Stimulated activated CD8-positive, alpha-beta memory T cell treated with anti-CD3 and anti-CD28 coated beads, Interleukin-2, amount 100 ng/mL, for 48 hours (primary cell): ENCODE results near the gene ITGB1BP1.

Experiments
- DNase-seq, 2 donors: peaks; one replicate each; pipeline ENCODE4 v3.0.0-alpha.2; 2020; ENCODE audit warnings: low read depth in 2 of 2

ITGB1BP1 gene, protein sequence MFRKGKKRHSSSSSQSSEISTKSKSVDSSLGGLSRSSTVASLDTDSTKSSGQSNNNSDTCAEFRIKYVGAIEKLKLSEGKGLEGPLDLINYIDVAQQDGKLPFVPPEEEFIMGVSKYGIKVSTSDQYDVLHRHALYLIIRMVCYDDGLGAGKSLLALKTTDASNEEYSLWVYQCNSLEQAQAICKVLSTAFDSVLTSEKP

GRCh38 chr2:9423100-9423921, at the start of gene ITGB1BP1, which contains the start of gene CPSF3:
ITGB1BP1 (minus strand) TSS chr2:9423528; CDS start chr2:9418697, 4,831 bp downstream.
CPSF3 (plus strand) TSS chr2:9423654; CDS start chr2:9423774, 120 bp downstream.
- DNase-seq = peak; percentile 96 to 97

DNA sequence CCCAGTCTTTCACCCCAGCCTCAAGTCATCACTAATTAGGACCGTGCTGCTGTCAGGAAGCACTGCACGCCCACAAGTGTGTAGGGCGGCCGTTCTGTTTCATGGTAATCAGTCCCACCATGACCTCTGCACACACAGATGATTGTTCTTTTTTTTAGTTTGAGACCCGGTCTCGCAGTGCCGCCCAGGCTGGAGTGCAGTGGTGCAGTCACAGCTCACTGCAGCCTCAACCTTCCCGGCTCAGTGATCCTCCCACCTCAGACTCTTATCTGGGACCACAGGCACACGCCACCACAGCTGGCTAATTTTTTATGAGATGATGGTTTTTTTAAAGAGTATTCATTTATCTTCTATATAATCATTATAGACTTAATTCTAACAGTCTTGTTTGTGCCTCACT, 49.2 kb upstream of the ITGB1BP1 start:
- DNase-seq = no peak

- DNase-seq = no peak
Observed at GRCh38 chr2:9471206-9471605, 47.9 kb upstream of the ITGB1BP1 start.

GRCh38 chr2:9467687-9468086, 44.4 kb upstream of the ITGB1BP1 start:
- DNase-seq = no peak

- no peak for DNase-seq
Observed at GRCh38 chr2:9466147-9466683, 42.9 kb upstream of the ITGB1BP1 start.

DNA sequence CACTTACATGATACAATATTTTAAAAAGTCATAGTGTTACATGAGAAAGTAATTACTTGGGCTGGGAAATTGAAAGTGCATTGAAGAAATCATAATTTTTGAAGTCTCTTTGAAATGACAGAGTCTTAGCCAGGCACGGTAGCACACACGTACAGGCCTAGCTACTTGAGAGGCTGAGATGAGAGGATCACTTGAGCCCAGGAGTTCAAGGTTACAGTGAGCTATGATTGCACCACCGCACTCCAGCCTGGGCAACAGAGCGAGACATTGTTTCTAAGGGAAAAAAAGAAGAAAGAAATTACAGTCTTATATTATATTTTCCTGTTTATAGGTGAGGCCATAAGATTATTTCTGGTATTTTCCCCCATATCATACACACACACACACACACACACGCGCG, 41.8 kb upstream of the ITGB1BP1 start:
- DNase-seq = no peak

DNA sequence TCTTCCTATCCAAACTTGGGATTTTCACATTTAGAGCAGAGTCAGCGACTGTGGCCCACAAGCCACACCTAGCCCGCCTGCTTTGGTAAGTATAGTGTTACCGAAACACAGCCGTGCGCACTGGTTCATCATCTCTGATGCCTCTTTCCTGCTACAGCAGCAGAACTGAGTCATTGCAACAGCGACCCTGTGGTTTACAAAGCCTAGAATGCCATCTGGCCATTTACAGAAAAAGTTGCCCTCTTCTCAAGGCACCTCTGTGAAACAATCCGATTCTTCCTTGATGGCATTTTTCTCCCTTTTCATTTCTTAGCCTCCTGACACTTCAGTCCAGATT, 40.3 kb upstream of the ITGB1BP1 start:
- DNase-seq = peak in 1 of 2 donors; percentile 17

DNA sequence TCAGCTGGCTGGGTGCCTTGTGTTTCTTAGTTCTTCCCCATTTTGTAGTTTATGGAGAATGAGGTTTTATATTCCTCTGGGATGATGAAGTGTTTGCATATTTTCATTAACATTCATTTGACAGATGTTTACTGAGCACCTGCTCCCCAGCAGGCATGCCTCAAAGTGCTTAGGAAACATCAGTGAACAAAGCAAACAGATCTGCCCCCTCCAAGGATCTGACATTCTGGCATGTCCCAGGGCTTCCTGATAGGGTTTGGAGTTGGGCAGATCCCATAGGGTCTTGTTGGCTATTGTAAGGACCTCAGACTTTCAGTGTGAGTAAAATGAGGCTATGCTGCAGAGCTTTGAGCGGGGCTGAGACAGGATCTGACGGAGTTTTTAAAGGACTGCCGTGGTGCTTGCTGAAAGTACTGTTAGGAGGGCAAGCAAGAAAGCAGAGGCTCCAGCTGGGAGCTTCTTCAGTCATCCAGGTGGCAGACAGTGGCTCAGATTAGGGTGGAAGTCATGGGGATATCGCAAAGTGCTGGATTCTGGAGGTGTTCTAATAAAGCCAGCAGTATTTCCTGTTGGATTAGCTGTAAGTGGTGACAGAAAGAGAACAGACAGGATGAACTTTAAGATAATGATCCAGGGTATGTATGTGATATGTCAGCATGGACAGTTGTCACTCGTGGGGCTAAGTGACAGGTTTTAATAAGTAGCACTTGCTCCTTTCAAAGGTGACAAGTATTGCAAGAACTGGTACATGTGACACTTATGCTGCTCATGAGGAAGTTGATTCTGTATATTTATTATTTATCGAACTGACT, 39.8 kb upstream of the ITGB1BP1 start:
- no peak for DNase-seq

GRCh38 chr2:9462313-9462712, 39.0 kb upstream of the ITGB1BP1 start:
- DNase-seq = no peak

DNA sequence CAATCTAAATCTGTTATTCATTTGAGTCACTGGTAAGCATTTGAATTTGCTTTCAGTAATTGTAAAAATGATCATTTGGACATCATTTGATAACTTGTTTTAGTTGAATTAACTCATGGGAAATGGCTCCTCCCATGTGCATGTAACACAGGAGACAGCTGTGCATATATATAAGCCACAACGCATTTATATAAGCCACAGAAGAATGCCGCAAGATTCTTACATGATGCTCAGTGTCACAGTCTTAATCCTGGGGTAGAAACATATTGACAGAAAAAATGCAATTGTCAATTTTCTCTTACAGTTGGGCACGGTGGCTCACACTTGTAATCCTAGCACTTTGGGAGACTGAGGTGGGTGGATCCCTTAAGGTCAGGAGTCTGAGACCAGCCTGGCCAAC, 37.8 kb upstream of the ITGB1BP1 start:
- DNase-seq = no peak

GRCh38 chr2:9460441-9461017, 37.2 kb upstream of the ITGB1BP1 start:
- DNase-seq = no peak

DNA sequence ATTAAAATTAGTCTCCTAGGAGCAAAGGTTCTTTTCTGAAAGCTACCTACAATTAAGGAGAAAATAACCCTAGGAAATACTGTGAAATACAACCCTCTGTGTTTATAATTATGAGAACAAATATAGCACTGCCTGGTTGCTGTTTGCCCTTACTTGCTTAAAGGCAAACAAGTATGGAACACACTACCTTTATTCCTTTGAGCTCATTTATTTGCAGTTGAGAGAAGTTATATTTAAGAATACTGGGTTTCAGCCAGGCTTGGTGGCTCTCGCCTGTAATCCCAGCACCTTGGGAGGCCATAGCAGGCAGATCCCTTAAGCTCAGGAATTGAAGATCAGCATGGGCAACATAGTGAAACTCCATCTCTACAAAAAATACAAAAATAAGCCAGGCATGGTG, 27.9 kb upstream of the ITGB1BP1 start:
- DNase-seq = no peak

GRCh38 chr2:9445089-9445488, 21.8 kb upstream of the ITGB1BP1 start:
- DNase-seq = no peak

DNA sequence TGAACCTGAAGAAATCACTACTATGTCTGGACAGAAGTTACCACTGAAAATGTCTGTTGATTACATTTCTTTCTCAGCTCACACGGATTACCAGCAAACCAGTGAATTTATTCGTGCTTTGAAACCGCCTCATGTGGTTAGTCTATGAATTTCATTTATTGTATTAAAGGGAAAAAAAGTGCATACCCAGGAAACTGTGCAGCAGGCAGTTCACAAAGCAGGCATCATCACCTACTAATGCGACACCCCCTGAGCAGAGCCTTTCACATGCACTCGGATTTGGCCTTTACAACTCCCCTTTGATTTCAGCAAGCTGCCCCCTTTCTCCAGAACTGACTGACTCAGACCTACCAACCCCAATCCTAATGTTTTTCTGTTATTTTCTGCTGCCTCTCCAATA, 20.2 kb upstream of the ITGB1BP1 start:
- DNase-seq = no peak

DNA sequence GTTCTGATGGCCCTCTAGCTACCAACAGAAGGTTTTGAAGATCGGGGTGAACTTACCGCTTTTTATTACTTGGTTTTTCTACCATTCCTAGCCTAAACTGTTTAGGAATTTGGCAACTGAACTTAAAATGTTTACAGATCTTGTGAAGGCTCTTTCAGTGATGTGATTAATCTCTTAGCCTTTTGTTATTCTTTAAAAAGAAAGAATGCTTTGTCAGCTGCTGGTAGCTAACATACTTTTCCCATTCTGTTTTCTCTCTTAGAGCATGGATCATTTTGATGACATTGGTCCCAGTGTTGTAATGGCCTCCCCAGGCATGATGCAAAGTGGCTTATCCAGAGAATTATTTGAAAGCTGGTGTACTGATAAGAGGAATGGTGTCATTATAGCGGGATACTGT, 18.2 kb upstream of the ITGB1BP1 start:
- no peak for DNase-seq

GRCh38 chr2:9440058-9440727, 16.9 kb upstream of the ITGB1BP1 start:
- DNase-seq = no peak

GRCh38 chr2:9439536-9439935, 16.2 kb upstream of the ITGB1BP1 start:
- DNase-seq = no peak

DNA sequence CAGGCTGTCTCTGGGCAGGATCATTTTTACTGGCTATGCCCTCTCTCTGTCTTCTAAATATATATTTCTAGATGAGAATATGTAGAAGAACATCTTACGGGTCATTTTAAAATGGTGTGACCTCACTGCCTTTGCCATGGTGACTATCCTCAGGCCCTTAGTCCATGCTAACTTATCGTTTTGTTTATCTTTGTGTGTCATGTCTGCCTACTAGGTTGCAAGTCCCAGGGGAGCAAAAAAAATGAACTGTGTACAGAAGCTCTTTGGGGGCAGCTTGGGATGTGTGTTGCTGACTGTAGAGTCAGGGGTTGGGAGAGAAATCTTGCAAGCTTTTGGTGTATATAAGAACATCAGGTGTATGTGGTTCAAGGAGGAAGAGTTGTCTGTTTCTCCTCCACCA, 11.2 kb upstream of the ITGB1BP1 start:
- no peak for DNase-seq

DNA sequence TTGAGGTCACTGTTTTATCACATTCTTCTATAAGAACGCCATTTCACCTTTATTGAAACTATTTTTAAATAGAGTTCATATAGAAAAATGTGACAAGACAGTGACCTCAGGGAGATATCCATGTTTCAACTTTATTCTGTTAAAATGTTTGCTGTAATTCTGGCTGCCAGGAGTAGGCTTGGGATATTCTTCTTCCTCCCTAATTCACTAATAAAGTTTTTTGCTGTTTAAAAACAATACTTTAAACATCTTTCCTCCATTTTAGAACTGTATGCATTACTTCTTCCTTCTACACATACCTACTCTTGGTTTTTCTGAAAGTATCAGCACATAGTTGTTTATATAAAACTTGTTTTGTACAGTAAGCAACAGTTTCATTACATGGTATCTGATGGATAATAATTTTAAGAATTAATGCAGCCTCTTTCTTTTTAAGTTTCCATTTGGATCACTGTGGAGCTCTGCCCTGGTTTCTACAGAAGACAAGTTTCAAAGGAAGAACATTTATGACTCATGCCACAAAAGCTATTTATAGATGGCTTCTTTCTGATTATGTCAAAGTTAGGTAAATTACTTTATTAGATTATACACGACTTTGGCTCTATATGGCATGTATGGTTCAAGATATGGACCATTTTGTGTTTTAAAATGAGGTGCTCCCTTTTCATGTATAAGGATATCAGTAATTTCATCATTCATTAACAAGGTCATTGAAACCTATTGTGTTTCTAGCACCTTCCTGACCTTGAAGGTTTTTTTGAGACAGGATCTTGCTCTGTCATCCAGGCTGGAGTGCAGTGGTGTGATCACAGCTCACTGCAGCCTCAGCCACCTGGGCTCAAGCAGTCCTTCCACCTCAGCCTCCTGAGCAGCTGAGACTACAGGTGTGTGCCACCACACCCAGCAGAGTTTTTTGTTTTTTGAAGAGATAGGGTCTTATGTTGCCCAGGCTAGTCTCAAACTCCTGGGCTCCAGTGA, 7.3 kb upstream of the ITGB1BP1 start:
- DNase-seq = no peak

DNA sequence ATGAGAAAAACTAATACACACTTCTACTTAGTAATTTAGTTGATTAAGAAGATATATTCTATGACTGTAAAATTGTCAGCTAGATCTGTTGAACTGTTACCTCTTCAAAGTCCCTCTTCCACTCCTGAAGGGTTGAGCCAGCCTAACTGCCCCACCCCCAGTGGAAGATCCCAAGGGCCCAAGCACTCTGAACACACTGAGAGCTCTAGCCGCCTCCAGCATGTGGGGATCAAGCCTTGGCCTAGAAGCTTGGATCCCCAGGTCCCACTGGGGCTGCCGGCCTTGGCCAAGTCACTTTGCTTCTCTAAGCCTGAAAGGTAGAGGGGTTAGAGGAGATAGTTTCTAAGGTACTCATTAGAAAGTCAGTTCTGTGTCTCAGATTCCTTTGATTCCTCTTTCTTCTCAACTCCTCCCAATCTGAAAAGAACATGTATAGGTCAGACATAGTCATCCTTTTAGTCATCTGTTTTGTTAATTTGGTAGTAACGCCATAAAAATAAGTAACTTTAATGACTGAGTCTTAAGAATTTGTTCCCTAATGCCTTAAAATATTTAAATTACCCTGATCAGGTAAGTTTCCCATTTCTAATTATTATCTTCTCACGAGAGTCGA, 5.7 kb upstream of the ITGB1BP1 start:
- DNase-seq = no peak
